Transverse colon (tissue), 4 donors: ENCODE measurements around the gene FMOD.

Source experiments
- CTCF ChIP-seq, 5 experiments: fragments of 200-600 bp in 3 of 5; fragments of 450-650 bp in 2 of 5; sonication (generic) in 3 of 5; IDR thresholded peaks; 1 replicate in 2 of 5; 2 replicates in 3 of 5; pipeline ENCODE4 v1.5.1; 2016 to 2017; ENCODE audit warnings: antibody characterized with exemption in 5 of 5, inconsistent platforms in 3 of 5, mild to moderate bottlenecking in 2 of 5, moderate library complexity in 1 of 5
- EP300 ChIP-seq: sonication (generic); formaldehyde crosslinking; IDR thresholded peaks from one replicate; pipeline ENCODE4 v1.6.1; 2017; ENCODE audit warnings: antibody characterized with exemption, low read depth
- POLR2A ChIP-seq: fragments of 450-650 bp; IDR thresholded peaks from one replicate; pipeline ENCODE4 v1.6.1; 2016; ENCODE audit warnings: antibody characterized with exemption, mild to moderate bottlenecking, moderate library complexity
- POLR2AphosphoS5 ChIP-seq, 3 donors: sonication (generic); formaldehyde crosslinking; IDR thresholded peaks; one replicate each; pipeline ENCODE4 v1.6.1; 2016; ENCODE audit warnings: antibody characterized with exemption in 3 of 3

GRCh38 chr1:203308328-203308922 is 42.5 kb downstream of the FMOD start:
- TF ChIP-seq CTCF (IDR thresholded peaks at IDR 0.05) (no peak), POLR2A (no peak), POLR2AphosphoS5 (IDR thresholded peaks at IDR 0.05) (peak in 2 of 3 donors; percentile 11 to 87), EP300 (no peak)
